Calu3 (cell line): Measurements from ENCODE around the gene PPP4R3A. TPM values are rescaled to one million over a fixed set of nuclear protein-coding genes. Genes with fewer than 3 reads are reported as not detected.

Source experiments
- BruUV-seq: library from RNA; stranded (reverse); fragments of 400-500 nt; replicated peaks from 2 replicates; lab custom pipeline; 2021; lab: Mats Ljungman, UMichigan
- CTCF ChIA-PET: fragments of 300-600 bp; sonication (Branson Sonifier 250); formaldehyde crosslinking; loops from one replicate; lab custom pipeline; 2022; ENCODE audit warnings: antibody characterized with exemption; lab: Charles Lee
- DNase-seq: peaks from one replicate; pipeline ENCODE4 v3.0.0; 2022
- H3K27ac Mint-ChIP-seq: one replicate; pipeline ENCODE4 v1.8.0; 2022; ENCODE audit warnings: mixed read lengths; ENCODE audit not compliant: unreplicated experiment
- H3K27me3 Mint-ChIP-seq: one replicate; pipeline ENCODE4 v1.8.0; 2022; ENCODE audit warnings: mixed read lengths; ENCODE audit not compliant: unreplicated experiment
- H3K36me3 Mint-ChIP-seq: one replicate; pipeline ENCODE4 v1.8.0; 2022; ENCODE audit warnings: mild to moderate bottlenecking, moderate library complexity, mixed read lengths; ENCODE audit not compliant: insufficient read depth, unreplicated experiment
- H3K4me1 Mint-ChIP-seq: one replicate; pipeline ENCODE4 v1.8.0; 2022; ENCODE audit warnings: mild to moderate bottlenecking, low read depth, mixed read lengths; ENCODE audit not compliant: unreplicated experiment
- H3K4me3 Mint-ChIP-seq: one replicate; pipeline ENCODE4 v1.8.0; 2022; ENCODE audit warnings: mild to moderate bottlenecking, low read depth, moderate library complexity, mixed read lengths; ENCODE audit not compliant: unreplicated experiment
- H3K9me3 Mint-ChIP-seq: one replicate; pipeline ENCODE4 v1.8.0; 2022; ENCODE audit warnings: low read depth, mixed read lengths; ENCODE audit not compliant: unreplicated experiment
- intact Hi-C: fragments of 100-400 bp; cut with micrococcal nuclease; formaldehyde crosslinking; loops from one replicate; pipeline ENCODE4 v1.10.0; 2022; ENCODE audit not compliant: unreplicated experiment
- total RNA-seq: library from RNA; stranded (reverse); gene quantifications from 2 replicates; pipeline ENCODE4 v1.2.3, GENCODE V29; 2022
- TF ChIP-seq, protein P1 (sequence below): fragments of 200-600 bp; IDR thresholded peaks from one replicate; pipeline ENCODE4 v1.8.0; 2022; ENCODE audit warnings: antibody characterized with exemption; ENCODE audit not compliant: unreplicated experiment

The PPP4R3A gene
- total RNA-seq, 1 experiment from 2014 or later: 82.2 TPM

DNA sequence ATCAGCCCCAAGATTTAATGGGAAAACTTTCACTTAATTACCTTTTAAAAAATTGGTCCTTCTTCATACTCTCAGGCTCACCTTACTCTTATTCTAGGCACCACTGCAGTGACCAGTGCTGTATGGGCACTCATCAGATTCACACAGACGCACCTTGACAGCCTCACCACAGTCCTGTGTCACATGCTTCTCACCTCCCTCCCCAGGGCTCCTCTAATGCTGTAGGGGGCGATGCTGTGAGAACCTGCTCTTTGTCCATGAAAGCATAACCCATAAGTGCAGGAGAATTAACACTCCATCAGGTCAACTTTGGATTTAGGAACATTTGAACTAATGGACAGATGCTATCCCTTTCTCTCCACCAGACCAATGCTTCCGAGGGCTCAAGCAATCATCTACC, 13.9 kb upstream of the PPP4R3A start:
- H3K4me1 Mint-ChIP-seq: no peaks in the 10 kb centered on the region
- intact Hi-C loops: no loop called here
- no peaks in the 10 kb centered on the region for H3K27me3 Mint-ChIP-seq
- TF ChIP-seq, protein P1, sequence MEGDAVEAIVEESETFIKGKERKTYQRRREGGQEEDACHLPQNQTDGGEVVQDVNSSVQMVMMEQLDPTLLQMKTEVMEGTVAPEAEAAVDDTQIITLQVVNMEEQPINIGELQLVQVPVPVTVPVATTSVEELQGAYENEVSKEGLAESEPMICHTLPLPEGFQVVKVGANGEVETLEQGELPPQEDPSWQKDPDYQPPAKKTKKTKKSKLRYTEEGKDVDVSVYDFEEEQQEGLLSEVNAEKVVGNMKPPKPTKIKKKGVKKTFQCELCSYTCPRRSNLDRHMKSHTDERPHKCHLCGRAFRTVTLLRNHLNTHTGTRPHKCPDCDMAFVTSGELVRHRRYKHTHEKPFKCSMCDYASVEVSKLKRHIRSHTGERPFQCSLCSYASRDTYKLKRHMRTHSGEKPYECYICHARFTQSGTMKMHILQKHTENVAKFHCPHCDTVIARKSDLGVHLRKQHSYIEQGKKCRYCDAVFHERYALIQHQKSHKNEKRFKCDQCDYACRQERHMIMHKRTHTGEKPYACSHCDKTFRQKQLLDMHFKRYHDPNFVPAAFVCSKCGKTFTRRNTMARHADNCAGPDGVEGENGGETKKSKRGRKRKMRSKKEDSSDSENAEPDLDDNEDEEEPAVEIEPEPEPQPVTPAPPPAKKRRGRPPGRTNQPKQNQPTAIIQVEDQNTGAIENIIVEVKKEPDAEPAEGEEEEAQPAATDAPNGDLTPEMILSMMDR: no peak
- H3K27ac Mint-ChIP-seq: no peak overlapping the region
- BruUV-seq: no TSS peak
- CTCF ChIA-PET: interaction anchor here (0.6 kb wide), 1 partner anchor 795 kb away, joined by 3 read pairs; no protein-coding TSS in a partner anchor
- no peak overlapping the region for H3K4me3 Mint-ChIP-seq
- no peak for DNase-seq
- no peaks in the 10 kb centered on the region for H3K9me3 Mint-ChIP-seq
- no peaks in the 10 kb centered on the region for H3K36me3 Mint-ChIP-seq

DNA sequence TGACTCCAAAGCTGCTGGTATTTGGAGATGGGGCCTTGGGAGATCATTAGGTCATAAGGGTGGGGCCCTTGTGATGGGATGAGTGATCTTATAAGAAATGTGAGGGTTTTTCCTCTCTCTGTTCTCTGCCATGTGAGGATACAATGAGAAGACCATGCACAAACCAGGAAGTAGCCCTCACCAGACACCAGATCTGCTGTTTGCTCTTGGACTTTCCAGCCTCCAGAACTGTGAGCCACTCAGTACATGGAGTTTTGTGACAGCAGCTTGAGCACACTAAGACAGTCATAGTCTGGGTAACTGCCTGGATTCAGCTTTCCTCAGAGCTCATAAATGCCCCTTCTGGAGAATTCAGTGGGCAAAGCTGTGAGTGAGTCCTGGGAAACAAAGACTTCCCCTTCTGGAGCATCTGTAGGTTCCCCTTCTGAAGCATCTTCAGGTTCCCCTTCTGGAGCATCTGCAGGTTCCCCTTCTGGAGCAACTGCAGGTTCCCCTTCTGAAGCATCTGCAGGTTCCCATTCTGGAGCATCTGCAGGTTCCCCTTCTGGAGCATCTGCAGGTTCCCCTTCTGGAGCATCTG, 11.0 kb upstream of the PPP4R3A start:
- DNase-seq: no peak
- CTCF ChIA-PET: no interaction called here
- Mint-ChIP-seq H3K36me3 (no peaks in the 10 kb centered on the region), H3K4me3 (no peak overlapping the region), H3K27me3 (no peaks in the 10 kb centered on the region), H3K4me1 (no peaks in the 10 kb centered on the region), H3K27ac (no peak overlapping the region), H3K9me3 (no peaks in the 10 kb centered on the region)
- BruUV-seq: no TSS peak
- intact Hi-C loops: no loop called here
- TF ChIP-seq, protein P1: no peak

DNA sequence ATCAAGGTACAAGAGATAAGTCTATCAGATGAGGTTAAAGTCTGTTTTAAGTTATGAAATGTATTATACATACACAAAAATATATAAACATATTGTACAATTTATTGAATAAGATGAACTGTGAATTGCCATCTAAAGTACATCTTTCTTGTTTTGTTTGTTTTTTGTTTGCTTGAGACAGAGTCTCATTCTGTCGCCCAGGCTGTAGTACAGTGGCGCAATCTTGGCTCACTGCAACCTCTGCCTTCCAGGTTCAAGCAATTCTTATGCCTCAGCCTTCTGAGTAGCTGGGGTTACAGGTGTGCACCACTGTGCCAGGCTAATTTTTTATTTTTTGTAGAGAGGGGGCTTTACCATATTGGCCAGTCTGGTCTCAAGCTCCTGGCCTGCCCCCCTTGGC, 10.0 kb upstream of the PPP4R3A start:
- CTCF ChIA-PET: no interaction called here
- H3K4me1 Mint-ChIP-seq: no peaks in the 10 kb centered on the region
- DNase-seq: no peak
- TF ChIP-seq, protein P1: no peak
- H3K36me3 Mint-ChIP-seq: no peaks in the 10 kb centered on the region
- H3K4me3 Mint-ChIP-seq: no peak overlapping the region
- BruUV-seq: no TSS peak
- H3K27me3 Mint-ChIP-seq: no peaks in the 10 kb centered on the region
- intact Hi-C loops: no loop called here
- no peaks in the 10 kb centered on the region for H3K9me3 Mint-ChIP-seq
- H3K27ac Mint-ChIP-seq: no peak overlapping the region

DNA sequence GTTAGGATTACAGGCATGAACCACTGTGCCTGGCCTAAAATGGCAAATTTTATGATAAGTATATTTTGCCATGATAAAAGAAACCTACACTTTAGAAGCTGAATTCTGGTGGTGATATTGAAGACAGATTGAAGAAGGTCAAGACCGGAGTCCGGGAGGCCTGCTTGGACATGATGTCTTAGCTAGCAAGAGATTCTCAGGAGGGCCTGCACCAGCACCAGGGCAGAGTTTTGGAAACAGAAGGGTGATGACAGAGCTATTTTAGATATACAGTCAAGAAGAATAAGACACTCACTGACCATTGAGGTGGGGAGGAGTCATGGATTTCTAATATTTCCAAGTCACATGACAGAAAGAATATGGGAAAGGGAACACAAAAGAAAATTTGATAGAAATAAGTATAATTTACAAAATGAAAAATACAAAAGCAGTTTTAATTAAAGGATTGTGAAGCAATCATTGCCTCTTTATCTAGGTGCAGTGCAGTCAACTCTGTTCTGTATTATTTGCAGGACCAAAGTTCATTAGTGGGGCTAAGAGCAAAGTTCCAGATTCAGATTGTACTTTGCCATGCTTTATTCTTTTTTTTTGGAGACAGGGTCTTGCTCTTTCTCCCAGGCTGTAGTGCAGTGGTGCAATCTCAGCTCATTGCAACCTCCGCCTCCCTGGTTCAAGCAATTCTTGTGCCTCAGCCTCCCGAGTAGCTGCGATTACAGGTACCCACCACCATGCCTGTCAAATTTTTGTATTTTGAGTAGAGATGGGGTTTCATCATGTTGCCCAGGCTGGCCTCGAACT, 9.3 kb upstream of the PPP4R3A start:
- intact Hi-C loops: no loop called here
- Mint-ChIP-seq H3K4me3 (no peak overlapping the region), H3K27me3 (no peaks in the 10 kb centered on the region), H3K36me3 (no peaks in the 10 kb centered on the region), H3K27ac (no peak overlapping the region), H3K4me1 (no peaks in the 10 kb centered on the region), H3K9me3 (no peaks in the 10 kb centered on the region)
- DNase-seq: no peak
- no TSS peak for BruUV-seq
- CTCF ChIA-PET: no interaction called here
- TF ChIP-seq, protein P1: no peak
